ENCODE measurements around the gene PARP4.
"Not testable (repeated sequence)": the region's sequence is repeated elsewhere in the genome, so short reads cannot be mapped to it uniquely, and the experiment has no call there.

Gene PARP4

DNA sequence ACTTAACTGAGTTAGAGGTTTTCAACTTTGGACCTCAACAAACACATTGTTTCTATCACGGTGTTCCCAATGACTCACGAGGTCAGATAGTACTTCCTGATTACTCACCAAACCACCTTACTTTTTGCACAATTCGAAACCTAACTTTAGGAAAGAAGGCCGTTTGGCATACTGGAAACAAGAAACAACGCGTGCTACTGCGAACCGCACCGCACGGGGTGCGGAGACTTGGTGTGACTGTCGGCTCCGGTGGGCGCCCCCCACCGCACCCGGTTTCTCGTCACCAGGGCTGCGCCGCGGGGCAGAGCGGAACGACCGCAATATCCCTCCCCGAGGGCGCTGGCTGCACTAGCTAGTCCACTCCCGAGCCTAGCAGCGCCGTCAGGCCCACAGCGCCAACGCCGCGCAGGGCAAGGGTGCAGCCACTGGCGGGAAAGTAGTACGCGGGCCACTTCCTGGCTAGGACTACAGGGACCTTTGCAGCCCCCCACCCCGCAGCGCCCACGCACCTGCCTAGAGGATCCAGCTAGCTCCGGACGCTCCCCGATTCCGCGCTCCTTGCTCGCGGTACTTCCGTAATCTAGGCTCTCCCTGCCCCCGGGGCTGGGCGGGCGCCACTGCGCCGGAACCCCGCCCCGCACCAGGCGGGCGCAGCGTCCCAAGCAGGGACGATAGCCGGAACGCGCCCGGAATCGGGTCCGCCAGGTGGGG, at the start of gene PARP4:
PARP4 (minus strand) TSS at position 582 of the 711 bp plus-strand sequence. CDS start 9,002 bp downstream, outside the sequence.
- peak; percentile 94 for ATAC-seq
- TF ChIP-seq ZFP3 (CRISPR knock-in tag; IDR thresholded peaks at IDR 0.05) (peak; percentile 40; the same call in 1 of the 2 replicates), TCF4 (CRISPR knock-in tag; IDR thresholded peaks at IDR 0.05; ENCODE audit: borderline replicate concordance) (no peak), ZFP30 (CRISPR knock-in tag; IDR thresholded peaks at IDR 0.05) (no peak), TOX (CRISPR knock-in tag; IDR thresholded peaks at IDR 0.05; ENCODE audit: borderline replicate concordance) (no peak), ARNTL (CRISPR knock-in tag; IDR thresholded peaks at IDR 0.05; ENCODE audit: borderline replicate concordance, low read depth) (no peak), SNAI2 (CRISPR knock-in tag; IDR thresholded peaks at IDR 0.05) (peak; percentile 26; the same call in 1 of the 2 replicates), ZNF70 (CRISPR knock-in tag; IDR thresholded peaks at IDR 0.05) (peak; percentile 31; the same call in 1 of the 2 replicates)
- TF ChIP-seq, protein P1, sequence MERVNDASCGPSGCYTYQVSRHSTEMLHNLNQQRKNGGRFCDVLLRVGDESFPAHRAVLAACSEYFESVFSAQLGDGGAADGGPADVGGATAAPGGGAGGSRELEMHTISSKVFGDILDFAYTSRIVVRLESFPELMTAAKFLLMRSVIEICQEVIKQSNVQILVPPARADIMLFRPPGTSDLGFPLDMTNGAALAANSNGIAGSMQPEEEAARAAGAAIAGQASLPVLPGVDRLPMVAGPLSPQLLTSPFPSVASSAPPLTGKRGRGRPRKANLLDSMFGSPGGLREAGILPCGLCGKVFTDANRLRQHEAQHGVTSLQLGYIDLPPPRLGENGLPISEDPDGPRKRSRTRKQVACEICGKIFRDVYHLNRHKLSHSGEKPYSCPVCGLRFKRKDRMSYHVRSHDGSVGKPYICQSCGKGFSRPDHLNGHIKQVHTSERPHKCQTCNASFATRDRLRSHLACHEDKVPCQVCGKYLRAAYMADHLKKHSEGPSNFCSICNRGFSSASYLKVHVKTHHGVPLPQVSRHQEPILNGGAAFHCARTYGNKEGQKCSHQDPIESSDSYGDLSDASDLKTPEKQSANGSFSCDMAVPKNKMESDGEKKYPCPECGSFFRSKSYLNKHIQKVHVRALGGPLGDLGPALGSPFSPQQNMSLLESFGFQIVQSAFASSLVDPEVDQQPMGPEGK (CRISPR knock-in tag; IDR thresholded peaks at IDR 0.05; ENCODE audit: borderline replicate concordance), result peak; percentile 78
- TF ChIP-seq, protein P2, sequence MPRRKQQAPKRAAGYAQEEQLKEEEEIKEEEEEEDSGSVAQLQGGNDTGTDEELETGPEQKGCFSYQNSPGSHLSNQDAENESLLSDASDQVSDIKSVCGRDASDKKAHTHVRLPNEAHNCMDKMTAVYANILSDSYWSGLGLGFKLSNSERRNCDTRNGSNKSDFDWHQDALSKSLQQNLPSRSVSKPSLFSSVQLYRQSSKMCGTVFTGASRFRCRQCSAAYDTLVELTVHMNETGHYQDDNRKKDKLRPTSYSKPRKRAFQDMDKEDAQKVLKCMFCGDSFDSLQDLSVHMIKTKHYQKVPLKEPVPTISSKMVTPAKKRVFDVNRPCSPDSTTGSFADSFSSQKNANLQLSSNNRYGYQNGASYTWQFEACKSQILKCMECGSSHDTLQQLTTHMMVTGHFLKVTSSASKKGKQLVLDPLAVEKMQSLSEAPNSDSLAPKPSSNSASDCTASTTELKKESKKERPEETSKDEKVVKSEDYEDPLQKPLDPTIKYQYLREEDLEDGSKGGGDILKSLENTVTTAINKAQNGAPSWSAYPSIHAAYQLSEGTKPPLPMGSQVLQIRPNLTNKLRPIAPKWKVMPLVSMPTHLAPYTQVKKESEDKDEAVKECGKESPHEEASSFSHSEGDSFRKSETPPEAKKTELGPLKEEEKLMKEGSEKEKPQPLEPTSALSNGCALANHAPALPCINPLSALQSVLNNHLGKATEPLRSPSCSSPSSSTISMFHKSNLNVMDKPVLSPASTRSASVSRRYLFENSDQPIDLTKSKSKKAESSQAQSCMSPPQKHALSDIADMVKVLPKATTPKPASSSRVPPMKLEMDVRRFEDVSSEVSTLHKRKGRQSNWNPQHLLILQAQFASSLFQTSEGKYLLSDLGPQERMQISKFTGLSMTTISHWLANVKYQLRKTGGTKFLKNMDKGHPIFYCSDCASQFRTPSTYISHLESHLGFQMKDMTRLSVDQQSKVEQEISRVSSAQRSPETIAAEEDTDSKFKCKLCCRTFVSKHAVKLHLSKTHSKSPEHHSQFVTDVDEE (CRISPR knock-in tag; IDR thresholded peaks at IDR 0.05), result 0 out of 2 replicates have a peak, but pooled peaks have one; percentile 32

DNA sequence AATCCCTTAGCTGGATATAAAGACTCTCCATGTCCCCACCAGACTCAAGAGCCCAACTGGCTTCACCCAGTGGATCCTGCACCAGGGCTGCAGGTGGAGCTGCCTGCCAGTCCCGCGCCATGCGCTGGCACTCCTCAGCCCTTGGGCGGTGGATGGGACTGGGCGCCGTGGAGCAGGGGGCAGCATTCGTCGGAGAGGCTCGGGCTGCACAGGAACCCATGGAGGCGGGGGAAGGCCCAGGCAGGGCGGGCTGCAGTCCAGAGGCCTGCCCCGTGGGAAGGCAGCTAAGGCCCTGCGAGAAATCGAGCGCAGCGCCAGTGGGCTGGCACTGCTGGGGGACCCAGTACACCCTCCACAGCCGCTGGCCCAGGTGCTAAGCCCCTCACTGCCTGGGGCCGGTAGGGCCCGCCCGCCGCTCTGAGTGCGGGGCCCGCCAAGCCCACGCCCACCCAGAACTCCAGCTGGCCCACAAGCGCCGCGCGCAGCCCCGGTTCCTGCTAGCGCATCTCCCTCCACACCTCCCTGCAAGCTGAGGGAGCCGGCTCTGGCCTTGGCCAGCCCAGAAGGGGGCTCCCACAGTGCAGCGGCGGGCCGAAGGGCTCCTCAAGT, 48.1 kb upstream of the PARP4 start:
- not testable (repeated sequence) for ATAC-seq

DNA sequence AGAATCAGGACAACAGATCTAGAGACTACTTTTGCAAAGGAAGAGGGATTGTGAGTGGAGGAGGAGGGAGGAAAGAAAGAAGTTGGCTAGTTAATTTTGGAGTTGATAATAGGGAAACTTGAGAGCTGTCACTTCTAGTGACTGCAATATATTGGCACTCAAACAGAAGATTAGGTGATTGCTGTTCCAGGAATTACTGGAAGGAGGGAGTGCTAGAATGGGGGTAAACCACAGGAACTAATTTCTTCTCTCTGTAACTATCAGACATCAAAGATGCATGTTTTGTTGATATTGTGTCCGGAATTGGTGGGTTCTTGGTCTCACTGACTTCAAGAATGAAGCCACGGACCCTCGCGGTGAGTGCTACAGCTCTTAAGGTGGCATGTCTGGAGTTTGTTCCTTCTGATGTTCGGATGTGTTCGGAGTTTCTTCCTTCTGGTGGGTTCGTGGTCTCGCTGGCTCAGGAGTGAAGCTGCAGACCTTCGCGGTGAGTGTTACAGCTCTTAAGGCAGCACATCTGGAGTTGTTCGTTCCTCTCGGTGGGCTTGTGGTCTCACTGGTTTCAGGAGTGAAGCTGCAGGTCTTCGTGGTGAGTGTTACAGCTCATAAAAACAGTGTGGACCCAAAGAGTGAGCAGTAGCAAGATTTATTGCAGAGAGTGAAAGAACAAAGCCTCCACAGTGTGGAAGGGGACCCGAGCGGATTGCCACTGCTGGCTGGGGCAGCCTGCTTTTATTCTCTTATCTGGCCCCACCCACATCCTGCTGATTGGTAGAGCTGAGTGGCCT, 47.0 kb upstream of the PARP4 start:
- ATAC-seq, result not testable (repeated sequence)

DNA sequence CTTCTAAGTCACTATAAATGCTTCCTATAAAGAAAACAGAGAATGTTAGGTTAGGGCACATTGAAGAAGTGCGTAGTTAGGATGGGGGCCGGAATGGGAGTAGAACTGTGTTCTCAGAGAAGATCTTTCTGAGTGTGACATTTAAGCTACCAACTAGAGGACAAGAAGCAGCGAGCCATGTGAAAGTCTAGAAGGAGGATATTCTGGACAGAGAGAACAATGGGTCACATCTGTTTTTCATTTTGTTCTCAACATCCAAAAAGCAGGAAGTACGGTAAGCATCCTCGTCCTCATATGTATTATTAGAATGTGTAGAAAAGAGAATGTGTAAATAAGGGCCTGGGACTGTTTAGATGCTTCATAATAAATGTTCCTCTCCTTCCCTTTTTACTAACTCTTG, 44.5 kb upstream of the PARP4 start:
- no peak for TF ChIP-seq TOX (CRISPR knock-in tag; IDR thresholded peaks at IDR 0.05; ENCODE audit: borderline replicate concordance)
- no peak for TF ChIP-seq ARNTL (CRISPR knock-in tag; IDR thresholded peaks at IDR 0.05; ENCODE audit: borderline replicate concordance, low read depth)
- TF ChIP-seq, protein P2 (CRISPR knock-in tag; IDR thresholded peaks at IDR 0.05), result no peak
- TF ChIP-seq ZFP3 (CRISPR knock-in tag; IDR thresholded peaks at IDR 0.05), result no peak
- no peak for TF ChIP-seq ZNF70 (CRISPR knock-in tag; IDR thresholded peaks at IDR 0.05)
- no peak for TF ChIP-seq ZNF8 (CRISPR knock-in tag; IDR thresholded peaks at IDR 0.05)
- no peak for TF ChIP-seq TCF4 (CRISPR knock-in tag; IDR thresholded peaks at IDR 0.05; ENCODE audit: borderline replicate concordance)
- TF ChIP-seq ZNF565 (CRISPR knock-in tag; conservative IDR thresholded peaks at IDR 0.05; ENCODE audit: low read depth), result no peak
- ATAC-seq, result no peak

- not testable (repeated sequence) for ATAC-seq
Measured at GRCh38 chr13:24553892-24554291, 41.3 kb upstream of the PARP4 start.

GRCh38 chr13:24541476-24542352, 29.1 kb upstream of the PARP4 start:
- peak; percentile 68 for ATAC-seq
